Naive thymus-derived CD4-positive, alpha-beta T cell (primary cell): Measurements from ENCODE around the gene KRTAP10-5. TPM values are rescaled to one million over a fixed set of nuclear protein-coding genes. Genes with fewer than 3 reads are reported as not detected.

Source experiments
- ATAC-seq: fragments of 150-1000 bp; cut with Tn5 transposase; 2 replicates; pipeline ENCODE4 v1.10.0; 2021; ENCODE audit warnings: mild to moderate bottlenecking, moderate library complexity
- CTCF ChIA-PET: fragments of 350-600 bp; sonication (Branson Sonifier 250); formaldehyde crosslinking; loops from one replicate; lab custom pipeline; 2021; ENCODE audit warnings: antibody characterized with exemption; lab: Charles Lee
- POLR2A ChIA-PET: fragments of 350-600 bp; sonication (Branson Sonifier 250); formaldehyde crosslinking; loops from one replicate; lab custom pipeline; 2021; ENCODE audit warnings: antibody characterized with exemption, inconsistent platforms; lab: Charles Lee
- DNase-seq, 9 donors: peaks; one replicate each; pipeline versions ENCODE4 v3.0.0 to v3.0.0-alpha.2; 2020 to 2022; ENCODE audit warnings: mixed read lengths in 1 of 9
- H3K27ac ChIP-seq: one replicate; pipeline ENCODE4 v1.7.0; 2013; ENCODE audit warnings: mild to moderate bottlenecking, low read depth, low read length, moderate library complexity
- H3K27me3 ChIP-seq, 2 donors: one replicate each; pipeline ENCODE4 v1.7.0; 2013; ENCODE audit warnings: low read length in 2 of 2, mild to moderate bottlenecking in 2 of 2, moderate library complexity in 2 of 2; ENCODE audit not compliant: control insufficient read depth in 2 of 2, insufficient read depth in 2 of 2
- H3K36me3 ChIP-seq, 3 experiments: 1 replicate in 2 of 3; 2 replicates in 1 of 3; pipeline ENCODE4 v1.7.0; 2013; ENCODE audit warnings: low read length in 3 of 3, mild to moderate bottlenecking in 3 of 3, moderate library complexity in 1 of 3; ENCODE audit not compliant: insufficient read depth in 3 of 3, control insufficient read depth in 2 of 3
- H3K4me1 ChIP-seq, 2 donors: one replicate each; pipeline ENCODE4 v1.7.0; 2013; ENCODE audit warnings: low read length in 2 of 2, mild to moderate bottlenecking in 2 of 2, moderate library complexity in 1 of 2; ENCODE audit not compliant: control insufficient read depth in 2 of 2, insufficient read depth in 2 of 2
- H3K4me3 ChIP-seq: 2 replicates; pipeline ENCODE4 v1.7.0; 2013; ENCODE audit warnings: mild to moderate bottlenecking, low read length
- H3K9me3 ChIP-seq, 3 experiments: 1 replicate in 2 of 3; 2 replicates in 1 of 3; pipeline ENCODE4 v1.7.0; 2013; ENCODE audit warnings: low read length in 3 of 3; ENCODE audit not compliant: control insufficient read depth in 2 of 3
- H3K27ac Mint-ChIP-seq, 9 donors: one replicate each; pipeline ENCODE4 v1.8.0; 2020 to 2022; ENCODE audit warnings: mixed read lengths in 9 of 9, mild to moderate bottlenecking in 8 of 9, moderate library complexity in 5 of 9, inconsistent platforms in 2 of 9
- H3K27me3 Mint-ChIP-seq, 5 donors: one replicate each; pipeline ENCODE4 v1.8.0; 2021 to 2022; ENCODE audit warnings: mixed read lengths in 5 of 5, mild to moderate bottlenecking in 1 of 5
- H3K36me3 Mint-ChIP-seq, 5 donors: one replicate each; pipeline ENCODE4 v1.8.0; 2020 to 2022; ENCODE audit warnings: mixed read lengths in 5 of 5, mild to moderate bottlenecking in 3 of 5, inconsistent platforms in 1 of 5
- H3K4me1 Mint-ChIP-seq, 7 donors: one replicate each; pipeline ENCODE4 v1.8.0; 2020 to 2022; ENCODE audit warnings: mixed read lengths in 7 of 7, mild to moderate bottlenecking in 3 of 7, inconsistent platforms in 1 of 7
- H3K4me3 Mint-ChIP-seq, 10 donors: one replicate each; pipeline ENCODE4 v1.8.0; 2020 to 2022; ENCODE audit warnings: mild to moderate bottlenecking in 10 of 10, mixed read lengths in 10 of 10, moderate library complexity in 6 of 10, inconsistent platforms in 2 of 10
- H3K9me3 Mint-ChIP-seq, 11 donors: one replicate each; pipeline ENCODE4 v1.8.0; 2020 to 2022; ENCODE audit warnings: mixed read lengths in 11 of 11, mild to moderate bottlenecking in 4 of 11, inconsistent platforms in 1 of 11, moderate library complexity in 1 of 11
- intact Hi-C, 2 donors: fragments of 100-400 bp; cut with micrococcal nuclease; formaldehyde crosslinking; loops; one replicate each; pipeline ENCODE4 v1.15.1; 2023
- polyA plus RNA-seq, 2 donors: library from polyadenylated mRNA; unstranded; fragments of 300-500 nt; fragmentation: Illumina TruSeq; gene quantifications; one replicate each; pipeline ENCODE4 v1.2.3, GENCODE V29; 2021
- total RNA-seq, 6 experiments: library from RNA in 5 of 6; stranded (reverse) in 5 of 6; gene quantifications; 1 replicate in 5 of 6; 2 replicates in 1 of 6; pipeline ENCODE4 v1.2.3 and lab custom pipeline; 2021 to 2026

The KRTAP10-5 gene
- total and polyA plus RNA-seq, 7 experiments from 2014 or later = not detected

DNA sequence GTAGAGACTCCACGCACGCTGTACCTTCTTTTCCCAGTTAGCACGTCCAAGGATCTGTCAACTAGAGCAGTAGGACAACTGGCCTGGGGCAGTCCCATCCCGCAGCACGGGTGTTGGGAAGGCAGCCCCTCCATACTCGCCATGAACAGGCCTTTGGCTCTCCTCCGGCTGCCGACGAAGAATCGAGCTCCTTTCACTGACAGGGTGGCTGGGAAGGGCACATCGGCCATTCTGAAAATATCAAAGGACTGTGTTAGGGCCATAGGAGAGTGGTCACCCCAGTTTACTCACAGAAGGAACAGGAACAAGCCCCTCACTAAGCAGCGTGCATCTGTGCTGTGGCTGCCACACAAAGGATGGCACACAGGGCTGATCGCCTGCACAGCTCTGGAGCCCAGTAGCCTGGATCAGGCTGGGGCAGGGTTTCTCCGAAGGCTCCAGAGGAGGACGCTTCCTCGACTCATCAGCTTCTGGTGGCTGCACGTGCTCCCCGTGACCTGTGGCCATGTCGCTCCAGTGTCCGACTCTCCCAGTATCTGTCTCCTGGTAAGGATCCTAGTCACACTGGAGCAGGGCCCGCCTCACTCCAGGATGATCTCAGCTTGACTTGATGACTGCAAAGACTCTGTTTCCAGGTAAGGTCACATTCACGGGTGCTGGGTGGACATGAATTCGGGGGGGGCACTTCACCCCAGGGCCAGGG, 49.4 kb downstream of the KRTAP10-5 start:
- no peak for ATAC-seq
- H3K4me1 Mint-ChIP-seq = peaks cover 0 to 3% (median 0%) of the 10 kb centered on the region in 7 donors
- DNase-seq = peak in 1 of 9 donors; percentile 3

DNA sequence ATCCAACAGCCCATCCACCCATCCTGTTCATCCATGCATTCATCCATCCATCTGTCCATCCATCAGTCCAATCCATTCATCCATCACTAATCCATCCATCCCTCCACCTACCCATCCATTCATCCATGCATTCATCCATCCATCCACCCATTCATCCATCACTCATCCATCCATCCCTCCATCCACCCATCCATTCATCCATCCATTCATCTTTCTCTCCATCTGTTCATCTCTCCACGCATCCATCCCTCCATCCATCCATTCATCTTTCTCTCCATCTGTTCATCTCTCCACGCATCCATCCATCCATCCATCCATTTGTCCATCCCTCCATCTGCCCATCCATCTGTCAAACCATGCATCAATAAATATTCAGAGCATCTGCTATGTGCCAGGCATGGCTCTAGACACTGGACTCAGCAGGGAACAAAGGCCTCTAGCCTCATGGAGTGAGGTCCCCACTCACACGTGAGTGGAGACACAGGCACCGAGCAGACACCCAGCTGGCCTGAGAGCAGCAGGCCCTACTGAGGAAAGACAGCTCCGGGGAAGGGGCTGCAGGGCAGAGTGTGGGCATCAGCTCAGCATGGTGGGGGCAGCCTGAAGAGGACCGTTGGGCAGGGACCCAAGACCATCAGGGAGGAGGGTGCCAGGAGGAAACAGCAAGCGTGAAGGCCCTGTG, 50.0 kb downstream of the KRTAP10-5 start:
- peaks cover 0 to 3% (median 0%) of the 10 kb centered on the region in 7 donors for H3K4me1 Mint-ChIP-seq
- no peaks in the 10 kb centered on the region for H3K36me3 Mint-ChIP-seq
- peaks cover 0 to 2% (median 0%) of the 10 kb centered on the region in 11 donors for H3K9me3 Mint-ChIP-seq
- H3K27me3 Mint-ChIP-seq = no peaks in the 10 kb centered on the region
- ChIA-PET POLR2A (no interaction called here), CTCF (no interaction called here)
- Histone ChIP-seq H3K27ac (no peak overlapping the region), H3K4me3 (no peak overlapping the region), H3K36me3 (no peaks in the 10 kb centered on the region), H3K9me3 (no peaks in the 10 kb centered on the region), H3K4me1 (no peaks in the 10 kb centered on the region), H3K27me3 (no peaks in the 10 kb centered on the region)
- intact Hi-C loops = no loop called here
- H3K27ac Mint-ChIP-seq = peak overlapping the region in 4 of 9 donors; percentile 1 to 53 (median 4)
- DNase-seq (no peak), ATAC-seq (no peak)
- H3K4me3 Mint-ChIP-seq = no peak overlapping the region

More for the DNA sequence above, 49.4 kb downstream of the KRTAP10-5 start:
- H3K36me3 ChIP-seq = no peaks in the 10 kb centered on the region
- POLR2A ChIA-PET = interaction anchor here (0.6 kb wide), 1 partner anchor 191 kb away, joined by 3 read pairs; no protein-coding TSS in a partner anchor
- H3K9me3 ChIP-seq = no peaks in the 10 kb centered on the region
- Mint-ChIP-seq H3K4me3 (no peak overlapping the region), H3K36me3 (no peaks in the 10 kb centered on the region), H3K9me3 (peaks cover 0 to 2% (median 0%) of the 10 kb centered on the region in 11 donors), H3K27ac (no peak overlapping the region), H3K27me3 (no peaks in the 10 kb centered on the region)
- no peak overlapping the region for H3K4me3 ChIP-seq
- H3K4me1 ChIP-seq = no peaks in the 10 kb centered on the region
- H3K27ac ChIP-seq = no peak overlapping the region
- CTCF ChIA-PET = no interaction called here
- intact Hi-C loops = no loop called here
- no peaks in the 10 kb centered on the region for H3K27me3 ChIP-seq

- DNase-seq (peak in 1 of 9 donors; percentile 2), ATAC-seq (no peak)
- POLR2A ChIA-PET = no interaction called here
- H3K27ac Mint-ChIP-seq = no peak overlapping the region
- H3K36me3 Mint-ChIP-seq = no peaks in the 10 kb centered on the region
- CTCF ChIA-PET = no interaction called here
- Histone ChIP-seq H3K36me3 (no peaks in the 10 kb centered on the region), H3K27me3 (no peaks in the 10 kb centered on the region), H3K4me3 (no peak overlapping the region), H3K9me3 (no peaks in the 10 kb centered on the region), H3K27ac (no peak overlapping the region), H3K4me1 (no peaks in the 10 kb centered on the region)
- peaks cover 0 to under 1% (median 0%) of the 10 kb centered on the region in 11 donors for H3K9me3 Mint-ChIP-seq
- no peaks in the 10 kb centered on the region for H3K27me3 Mint-ChIP-seq
- intact Hi-C loops = no loop called here
- no peak overlapping the region for H3K4me3 Mint-ChIP-seq
- H3K4me1 Mint-ChIP-seq = peaks cover 0 to 3% (median 0%) of the 10 kb centered on the region in 7 donors
These were observed 50.8 kb downstream of the KRTAP10-5 start for GRCh38 chr21:44529503-44530125.

Other genes with a start within 250 kb of the KRTAP10-5 start
- gene CFAP410, start 241.2 kb downstream of the KRTAP10-5 start, total RNA-seq = 10 to 100 TPM; 20.8 to 66.7 (median 49.5) TPM
- 10 to 100 TPM; 26.3 to 45.4 TPM for gene CFAP410, start 241.2 kb downstream of the KRTAP10-5 start, polyA plus RNA-seq
- 10 to 100 TPM in 2 of 5 experiments, 1 to 10 TPM in 3; 1.2 to 29.6 (median 5.3) TPM for gene TRPM2, start 227.0 kb downstream of the KRTAP10-5 start, total RNA-seq
- gene TRPM2, start 227.0 kb downstream of the KRTAP10-5 start, polyA plus RNA-seq = 1 to 10 TPM; 1.5 to 1.7 TPM
- 1 to 10 TPM in 3 of 5 experiments, under 1 TPM in 2; 0.79 to 3.3 (median 1.0) TPM for gene LRRC3, start 125.1 kb downstream of the KRTAP10-5 start, total RNA-seq
- gene LRRC3, start 125.1 kb downstream of the KRTAP10-5 start, polyA plus RNA-seq = under 1 TPM; 0.06 to 0.66 TPM
- not detected for gene KRTAP10-1, start 40.4 kb downstream of the KRTAP10-5 start, total RNA-seq
- gene KRTAP10-1, start 40.4 kb downstream of the KRTAP10-5 start, polyA plus RNA-seq = not detected
- gene KRTAP10-2, start 29.1 kb downstream of the KRTAP10-5 start, total RNA-seq = not detected
- gene KRTAP10-2, start 29.1 kb downstream of the KRTAP10-5 start, polyA plus RNA-seq = not detected
- not detected for gene KRTAP10-3, start 21.8 kb downstream of the KRTAP10-5 start, total RNA-seq
- not detected for gene KRTAP10-3, start 21.8 kb downstream of the KRTAP10-5 start, polyA plus RNA-seq
- gene KRTAP10-4, start 6.9 kb downstream of the KRTAP10-5 start, total RNA-seq = not detected
- gene KRTAP10-4, start 6.9 kb downstream of the KRTAP10-5 start, polyA plus RNA-seq = not detected
- not detected for gene KRTAP10-6, start 11.9 kb upstream of the KRTAP10-5 start, total RNA-seq
- not detected for gene KRTAP10-6, start 11.9 kb upstream of the KRTAP10-5 start, polyA plus RNA-seq
- not detected for gene KRTAP10-7, start 20.0 kb upstream of the KRTAP10-5 start, total RNA-seq
- not detected for gene KRTAP10-7, start 20.0 kb upstream of the KRTAP10-5 start, polyA plus RNA-seq
- gene KRTAP10-8, start 31.5 kb upstream of the KRTAP10-5 start, total RNA-seq = not detected
- gene KRTAP10-8, start 31.5 kb upstream of the KRTAP10-5 start, polyA plus RNA-seq = not detected
- gene KRTAP10-9, start 46.5 kb upstream of the KRTAP10-5 start, total RNA-seq = not detected
- gene KRTAP10-9, start 46.5 kb upstream of the KRTAP10-5 start, polyA plus RNA-seq = not detected
- not detected for gene KRTAP10-10, start 56.8 kb upstream of the KRTAP10-5 start, total RNA-seq
- gene KRTAP10-10, start 56.8 kb upstream of the KRTAP10-5 start, polyA plus RNA-seq = not detected
- gene KRTAP10-11, start 65.8 kb upstream of the KRTAP10-5 start, total RNA-seq = not detected
- gene KRTAP10-11, start 65.8 kb upstream of the KRTAP10-5 start, polyA plus RNA-seq = not detected
- not detected for gene KRTAP12-4, start 74.1 kb upstream of the KRTAP10-5 start, total RNA-seq
- not detected for gene KRTAP12-4, start 74.1 kb upstream of the KRTAP10-5 start, polyA plus RNA-seq
- gene KRTAP12-3, start 77.3 kb upstream of the KRTAP10-5 start, total RNA-seq = 1 to 10 TPM in 1 of 5 experiments, not detected in 4; 1.1 TPM
- not detected for gene KRTAP12-3, start 77.3 kb upstream of the KRTAP10-5 start, polyA plus RNA-seq
- gene KRTAP12-2, start 86.3 kb upstream of the KRTAP10-5 start, total RNA-seq = not detected
- gene KRTAP12-2, start 86.3 kb upstream of the KRTAP10-5 start, polyA plus RNA-seq = not detected
- not detected for gene KRTAP12-1, start 101.6 kb upstream of the KRTAP10-5 start, total RNA-seq
- not detected for gene KRTAP12-1, start 101.6 kb upstream of the KRTAP10-5 start, polyA plus RNA-seq
- gene KRTAP10-12, start 116.6 kb upstream of the KRTAP10-5 start, total RNA-seq = not detected
- not detected for gene KRTAP10-12, start 116.6 kb upstream of the KRTAP10-5 start, polyA plus RNA-seq
- not detected for gene TSPEAR, start 131.0 kb upstream of the KRTAP10-5 start, total RNA-seq
- under 1 TPM in 1 of 2 donors, not detected in 1; 0.07 TPM for gene TSPEAR, start 131.0 kb upstream of the KRTAP10-5 start, polyA plus RNA-seq
- 100 to 1,000 TPM; 108 to 150 (median 129) TPM for gene UBE2G2, start 221.2 kb upstream of the KRTAP10-5 start, total RNA-seq
- 10 to 100 TPM; 50.7 to 65.8 TPM for gene UBE2G2, start 221.2 kb upstream of the KRTAP10-5 start, polyA plus RNA-seq
- 10 to 100 TPM; 46.9 to 91.7 (median 70.2) TPM for gene SUMO3, start 237.5 kb upstream of the KRTAP10-5 start, total RNA-seq
- gene SUMO3, start 237.5 kb upstream of the KRTAP10-5 start, polyA plus RNA-seq = 10 to 100 TPM; 85.1 to 88.9 TPM